Neural cell (in vitro differentiated cells): ENCODE data around the gene FBP2. TPM values are rescaled to one million over a fixed set of nuclear protein-coding genes. Genes with fewer than 3 reads are reported as not detected.

Source experiments
- H2AFZ ChIP-seq: fragments of 200-600, 300-800 bp; sonication (generic), shearing (Covaris generic); 2 replicates; pipeline ENCODE4 v1.6.0; 2014; ENCODE audit warnings: low read depth, mild to moderate bottlenecking, antibody characterized with exemption, low read length, moderate library complexity
- H3F3A ChIP-seq: fragments of 200-600 bp; shearing (Covaris generic); 2 replicates; pipeline ENCODE4 v1.6.1; 2016; ENCODE audit warnings: mild to moderate bottlenecking, moderate library complexity, mixed read lengths, antibody characterized with exemption, low read length; ENCODE audit not compliant: insufficient read depth, poor library complexity, severe bottlenecking
- H3K27ac ChIP-seq: fragments of 200-600, 300-800 bp; sonication (generic), shearing (Covaris generic); 2 replicates; pipeline ENCODE4 v1.5.1; 2014; ENCODE audit warnings: mild to moderate bottlenecking, low read length, moderate library complexity
- H3K27me3 ChIP-seq: fragments of 300-800, 200-600 bp; sonication (generic), shearing (Covaris generic); 2 replicates; pipeline ENCODE4 v1.6.0; 2014; ENCODE audit warnings: mild to moderate bottlenecking, low read depth, low read length, moderate library complexity; ENCODE audit not compliant: insufficient read depth
- H3K36me3 ChIP-seq: fragments of 300-800, 200-600 bp; sonication (generic), shearing (Covaris generic); 2 replicates; pipeline ENCODE4 v1.5.1; 2014; ENCODE audit warnings: mild to moderate bottlenecking, antibody characterized with exemption, low read length, moderate library complexity; ENCODE audit not compliant: insufficient read depth
- H3K4me2 ChIP-seq: fragments of 300-800, 200-600 bp; sonication (generic), shearing (Covaris generic); 2 replicates; pipeline ENCODE4 v1.6.0; 2014; ENCODE audit warnings: mild to moderate bottlenecking, low read length
- H3K4me3 ChIP-seq: fragments of 300-800, 200-600 bp; sonication (generic), shearing (Covaris generic); 2 replicates; pipeline ENCODE4 v1.5.1; 2014; ENCODE audit warnings: mild to moderate bottlenecking, low read length, moderate library complexity
- H3K79me2 ChIP-seq: fragments of 200-600 bp; shearing (Covaris generic); replicated peaks from 2 replicates; pipeline ENCODE4 v1.6.0; 2014; ENCODE audit warnings: mild to moderate bottlenecking, low read length, moderate library complexity; ENCODE audit not compliant: insufficient read depth
- H3K9ac ChIP-seq: fragments of 300-800, 200-600 bp; sonication (generic), shearing (Covaris generic); 2 replicates; pipeline ENCODE4 v1.6.1; 2016; ENCODE audit warnings: mild to moderate bottlenecking, low read length, mixed read lengths
- H3K9me2 ChIP-seq: fragments of 200-600 bp; shearing (Covaris generic); 2 replicates; pipeline ENCODE4 v1.6.1; 2016; ENCODE audit warnings: mild to moderate bottlenecking, low read length, mixed read lengths; ENCODE audit not compliant: insufficient read depth
- H3K9me3 ChIP-seq: fragments of 200-600, 300-800 bp; sonication (generic), shearing (Covaris generic); 2 replicates; pipeline ENCODE4 v1.6.1; 2016; ENCODE audit warnings: mild to moderate bottlenecking, mixed run types, low read length, moderate library complexity, mixed read lengths
- H4K20me1 ChIP-seq: fragments of 200-600 bp; shearing (Covaris generic); 2 replicates; pipeline ENCODE4 v1.6.1; 2016; ENCODE audit warnings: mild to moderate bottlenecking, mixed run types; ENCODE audit not compliant: insufficient read depth
- EP300 ChIP-seq: fragments of 450-650 bp; conservative IDR thresholded peaks from 2 replicates; pipeline ENCODE4 v1.6.1; 2014; ENCODE audit warnings: antibody characterized with exemption, mild to moderate bottlenecking, moderate library complexity; ENCODE audit not compliant: poor library complexity, severe bottlenecking
- EZH2 ChIP-seq: fragments of 200-600, 300-800 bp; shearing (Covaris generic), sonication (generic); IDR thresholded peaks from 2 replicates; pipeline ENCODE4 v1.6.1; 2014; ENCODE audit warnings: antibody characterized with exemption, low read length, borderline replicate concordance, mild to moderate bottlenecking; ENCODE audit not compliant: insufficient read depth, poor library complexity, severe bottlenecking
- MXI1 ChIP-seq: fragments of 450-650 bp; conservative IDR thresholded peaks from 2 replicates; pipeline ENCODE4 v1.6.1; 2014; ENCODE audit warnings: antibody characterized with exemption, mild to moderate bottlenecking; ENCODE audit not compliant: poor library complexity, severe bottlenecking
- POLR2AphosphoS5 ChIP-seq: IDR thresholded peaks from 2 replicates; pipeline ENCODE4 v1.6.1; 2012
- RAD21 ChIP-seq: fragments of 450-650 bp; conservative IDR thresholded peaks from 2 replicates; pipeline ENCODE4 v1.6.1; 2014; ENCODE audit warnings: antibody characterized with exemption, mild to moderate bottlenecking, moderate library complexity
- SMC3 ChIP-seq: fragments of 450-650 bp; conservative IDR thresholded peaks from 2 replicates; pipeline ENCODE4 v1.6.1; 2014; ENCODE audit warnings: antibody characterized with exemption, mild to moderate bottlenecking, moderate library complexity; ENCODE audit not compliant: poor library complexity
- TAF1 ChIP-seq: IDR thresholded peaks from 2 replicates; pipeline ENCODE4 v1.6.1; 2012; ENCODE audit warnings: low read depth
- polyA plus RNA-seq: library from polyadenylated mRNA; depleted of rRNA; stranded (reverse); fragments of >200 nt; gene quantifications from 2 replicates; pipeline ENCODE4 v1.2.3, GENCODE V29; 2014
- TF ChIP-seq, protein P1 (sequence below): fragments of 450-650 bp; IDR thresholded peaks from 2 replicates; pipeline ENCODE4 v1.5.1; 2014; ENCODE audit warnings: antibody characterized with exemption, mild to moderate bottlenecking, moderate library complexity; ENCODE audit not compliant: poor library complexity, severe bottlenecking
- TF ChIP-seq, protein P2 (sequence below): IDR thresholded peaks from 2 replicates; pipeline ENCODE4 v1.6.1; 2012; ENCODE audit warnings: borderline replicate concordance

The FBP2 gene
- polyA plus RNA-seq, 1 donor from 2014 or later: not detected

DNA sequence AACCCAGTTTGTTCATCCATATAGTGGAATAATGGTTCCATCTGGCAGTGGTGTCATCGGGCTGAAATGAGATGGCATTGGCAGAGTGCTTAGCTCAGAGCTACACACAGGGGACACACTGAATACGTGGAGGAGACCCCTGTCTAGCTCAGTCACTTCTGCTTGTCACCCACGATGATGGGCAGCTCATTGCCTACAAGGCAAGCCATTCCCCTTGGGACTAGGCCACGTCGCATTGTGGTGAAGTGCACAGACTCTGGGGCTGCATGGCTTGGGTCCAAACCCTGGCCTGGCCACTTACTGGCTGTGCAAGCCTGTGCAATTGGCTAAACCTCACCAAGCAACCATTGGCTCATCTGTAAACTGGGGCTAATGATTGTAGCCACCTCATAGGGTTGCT lies 48.9 kb upstream of the FBP2 start:
- no peaks in the 10 kb centered on the region for H3F3A ChIP-seq
- no peak overlapping the region for H2AFZ ChIP-seq
- H3K9ac ChIP-seq: no peak overlapping the region
- no peaks in the 10 kb centered on the region for H3K9me3 ChIP-seq
- TF ChIP-seq POLR2AphosphoS5 (no peak), SMC3 (no peak), MXI1 (no peak), EP300 (no peak), EZH2 (no peak)
- TF ChIP-seq, protein P1, sequence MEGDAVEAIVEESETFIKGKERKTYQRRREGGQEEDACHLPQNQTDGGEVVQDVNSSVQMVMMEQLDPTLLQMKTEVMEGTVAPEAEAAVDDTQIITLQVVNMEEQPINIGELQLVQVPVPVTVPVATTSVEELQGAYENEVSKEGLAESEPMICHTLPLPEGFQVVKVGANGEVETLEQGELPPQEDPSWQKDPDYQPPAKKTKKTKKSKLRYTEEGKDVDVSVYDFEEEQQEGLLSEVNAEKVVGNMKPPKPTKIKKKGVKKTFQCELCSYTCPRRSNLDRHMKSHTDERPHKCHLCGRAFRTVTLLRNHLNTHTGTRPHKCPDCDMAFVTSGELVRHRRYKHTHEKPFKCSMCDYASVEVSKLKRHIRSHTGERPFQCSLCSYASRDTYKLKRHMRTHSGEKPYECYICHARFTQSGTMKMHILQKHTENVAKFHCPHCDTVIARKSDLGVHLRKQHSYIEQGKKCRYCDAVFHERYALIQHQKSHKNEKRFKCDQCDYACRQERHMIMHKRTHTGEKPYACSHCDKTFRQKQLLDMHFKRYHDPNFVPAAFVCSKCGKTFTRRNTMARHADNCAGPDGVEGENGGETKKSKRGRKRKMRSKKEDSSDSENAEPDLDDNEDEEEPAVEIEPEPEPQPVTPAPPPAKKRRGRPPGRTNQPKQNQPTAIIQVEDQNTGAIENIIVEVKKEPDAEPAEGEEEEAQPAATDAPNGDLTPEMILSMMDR: no peak
- no peaks in the 10 kb centered on the region for H4K20me1 ChIP-seq
- H3K4me2 ChIP-seq: no peak overlapping the region
- H3K27ac ChIP-seq: no peak overlapping the region
- H3K4me3 ChIP-seq: no peak overlapping the region
- H3K9me2 ChIP-seq: no peaks in the 10 kb centered on the region
- no peaks in the 10 kb centered on the region for H3K79me2 ChIP-seq
- no peaks in the 10 kb centered on the region for H3K36me3 ChIP-seq
- peaks cover 34% of the 10 kb centered on the region for H3K27me3 ChIP-seq

DNA sequence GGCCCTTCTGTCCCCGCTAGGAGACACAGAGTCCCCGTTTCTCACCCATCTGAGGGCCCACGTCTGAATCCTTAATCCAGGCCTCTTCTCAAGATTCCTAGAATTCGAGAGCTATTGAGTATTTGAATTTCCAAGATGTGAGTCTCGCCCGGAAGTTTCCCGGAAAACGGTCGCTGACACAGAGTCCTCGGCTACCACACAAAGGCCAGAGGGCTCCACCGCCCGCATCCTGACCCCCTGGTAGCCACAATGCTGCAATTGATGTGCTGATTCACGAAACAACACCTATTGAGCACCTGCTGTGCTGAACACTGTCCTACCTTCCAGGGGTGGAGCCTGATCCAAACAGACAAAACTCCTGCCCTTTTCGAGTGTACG lies 46.4 kb upstream of the FBP2 start:
- Histone ChIP-seq H2AFZ (no peak overlapping the region), H3F3A (no peaks in the 10 kb centered on the region), H3K4me3 (no peak overlapping the region), H3K36me3 (no peaks in the 10 kb centered on the region), H3K9ac (no peak overlapping the region), H3K9me3 (no peaks in the 10 kb centered on the region), H3K27me3 (peaks cover 40% of the 10 kb centered on the region), H4K20me1 (no peaks in the 10 kb centered on the region), H3K27ac (no peak overlapping the region), H3K4me2 (no peak overlapping the region), H3K9me2 (no peaks in the 10 kb centered on the region), H3K79me2 (no peaks in the 10 kb centered on the region)
- TF ChIP-seq MXI1 (no peak), EP300 (no peak), TAF1 (no peak), EZH2 (no peak), SMC3 (no peak), RAD21 (no peak), POLR2AphosphoS5 (no peak)
- TF ChIP-seq, protein P2, sequence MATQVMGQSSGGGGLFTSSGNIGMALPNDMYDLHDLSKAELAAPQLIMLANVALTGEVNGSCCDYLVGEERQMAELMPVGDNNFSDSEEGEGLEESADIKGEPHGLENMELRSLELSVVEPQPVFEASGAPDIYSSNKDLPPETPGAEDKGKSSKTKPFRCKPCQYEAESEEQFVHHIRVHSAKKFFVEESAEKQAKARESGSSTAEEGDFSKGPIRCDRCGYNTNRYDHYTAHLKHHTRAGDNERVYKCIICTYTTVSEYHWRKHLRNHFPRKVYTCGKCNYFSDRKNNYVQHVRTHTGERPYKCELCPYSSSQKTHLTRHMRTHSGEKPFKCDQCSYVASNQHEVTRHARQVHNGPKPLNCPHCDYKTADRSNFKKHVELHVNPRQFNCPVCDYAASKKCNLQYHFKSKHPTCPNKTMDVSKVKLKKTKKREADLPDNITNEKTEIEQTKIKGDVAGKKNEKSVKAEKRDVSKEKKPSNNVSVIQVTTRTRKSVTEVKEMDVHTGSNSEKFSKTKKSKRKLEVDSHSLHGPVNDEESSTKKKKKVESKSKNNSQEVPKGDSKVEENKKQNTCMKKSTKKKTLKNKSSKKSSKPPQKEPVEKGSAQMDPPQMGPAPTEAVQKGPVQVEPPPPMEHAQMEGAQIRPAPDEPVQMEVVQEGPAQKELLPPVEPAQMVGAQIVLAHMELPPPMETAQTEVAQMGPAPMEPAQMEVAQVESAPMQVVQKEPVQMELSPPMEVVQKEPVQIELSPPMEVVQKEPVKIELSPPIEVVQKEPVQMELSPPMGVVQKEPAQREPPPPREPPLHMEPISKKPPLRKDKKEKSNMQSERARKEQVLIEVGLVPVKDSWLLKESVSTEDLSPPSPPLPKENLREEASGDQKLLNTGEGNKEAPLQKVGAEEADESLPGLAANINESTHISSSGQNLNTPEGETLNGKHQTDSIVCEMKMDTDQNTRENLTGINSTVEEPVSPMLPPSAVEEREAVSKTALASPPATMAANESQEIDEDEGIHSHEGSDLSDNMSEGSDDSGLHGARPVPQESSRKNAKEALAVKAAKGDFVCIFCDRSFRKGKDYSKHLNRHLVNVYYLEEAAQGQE: no peak
- TF ChIP-seq, protein P1: no peak
